HG03521 (cell line): Measurements from ENCODE around the gene S1PR4.
"Not testable (repeated sequence)": the region's sequence is repeated elsewhere in the genome, so short reads cannot be mapped to it uniquely, and the experiment has no call there.

Experiments used
- ATAC-seq: cut with Tn5 transposase; IDR thresholded peaks from one replicate; pipeline ENCODE4 v1.9.1; 2021; ENCODE audit warnings: mild to moderate bottlenecking, moderate library complexity; ENCODE audit not compliant: unreplicated experiment

The S1PR4 gene

GRCh38 chr19:3151563-3152418, 26.8 kb upstream of the S1PR4 start:
- no peak for ATAC-seq

GRCh38 chr19:3152419-3152780, 26.2 kb upstream of the S1PR4 start:
- no peak for ATAC-seq

GRCh38 chr19:3153286-3154230, 25.0 kb upstream of the S1PR4 start:
- ATAC-seq, result no peak

- ATAC-seq, result not testable (repeated sequence)
Observed at GRCh38 chr19:3154447-3154846, 24.1 kb upstream of the S1PR4 start.

GRCh38 chr19:3154957-3155736, 23.4 kb upstream of the S1PR4 start:
- no peak for ATAC-seq

GRCh38 chr19:3157096-3157845, 21.3 kb upstream of the S1PR4 start:
- no peak for ATAC-seq

- ATAC-seq, result no peak
Observed at GRCh38 chr19:3159565-3159964, 19.0 kb upstream of the S1PR4 start.

- no peak for ATAC-seq
Observed at GRCh38 chr19:3160219-3160618, 18.4 kb upstream of the S1PR4 start.

- no peak for ATAC-seq
Observed at GRCh38 chr19:3161453-3161852, 17.1 kb upstream of the S1PR4 start.

- no peak for ATAC-seq
Observed at GRCh38 chr19:3162418-3163229, 15.9 kb upstream of the S1PR4 start.

- no peak for ATAC-seq
Observed at GRCh38 chr19:3163230-3163886, 15.2 kb upstream of the S1PR4 start.

GRCh38 chr19:3163943-3164342, 14.6 kb upstream of the S1PR4 start:
- ATAC-seq, result no peak

GRCh38 chr19:3167533-3168272, 10.9 kb upstream of the S1PR4 start:
- no peak for ATAC-seq

- no peak for ATAC-seq
Observed at GRCh38 chr19:3171894-3172672, 6.5 kb upstream of the S1PR4 start.

GRCh38 chr19:3172673-3173000, 5.9 kb upstream of the S1PR4 start:
- ATAC-seq, result not testable (repeated sequence)

- ATAC-seq, result no peak
Observed at GRCh38 chr19:3175781-3176714, 2.5 kb upstream of the S1PR4 start.
